ENCODE results near the gene SP3. TPM values are rescaled to one million over a fixed set of nuclear protein-coding genes. Genes with fewer than 3 reads are reported as not detected.

Gene SP3
- total RNA-seq: 100 to 1,000 TPM in 1 of 2 donors, 10 to 100 TPM in 1; 79.1 to 161 TPM

GRCh38 chr2:173965372-173966025 lies at the start of gene SP3:
Gene SP3 (minus strand): TSS chr2:173965373. CDS start chr2:173965171, 202 bp downstream.
- Mint-ChIP-seq H3K27ac (peak within 1 kb of the TSS; percentile 99 to 100), H3K36me3 (peaks cover 21 to 34% of the 10 kb centered on the region in 2 donors), H3K9me3 (no peaks in the 10 kb centered on the region)
- DNase-seq (ENCODE audit: low spot score in 2 of 2) (peak; percentile 93 to 96), ATAC-seq (peak; percentile 79 to 82)

GRCh38 chr2:174014699-174015070 lies 49.5 kb upstream of the SP3 start:
- Mint-ChIP-seq H3K27ac (no peak overlapping the region), H3K36me3 (no peaks in the 10 kb centered on the region), H3K9me3 (no peaks in the 10 kb centered on the region)
- ATAC-seq (peak in 1 of 2 donors; percentile 29), DNase-seq (ENCODE audit: low spot score in 2 of 2) (no peak)

DNA sequence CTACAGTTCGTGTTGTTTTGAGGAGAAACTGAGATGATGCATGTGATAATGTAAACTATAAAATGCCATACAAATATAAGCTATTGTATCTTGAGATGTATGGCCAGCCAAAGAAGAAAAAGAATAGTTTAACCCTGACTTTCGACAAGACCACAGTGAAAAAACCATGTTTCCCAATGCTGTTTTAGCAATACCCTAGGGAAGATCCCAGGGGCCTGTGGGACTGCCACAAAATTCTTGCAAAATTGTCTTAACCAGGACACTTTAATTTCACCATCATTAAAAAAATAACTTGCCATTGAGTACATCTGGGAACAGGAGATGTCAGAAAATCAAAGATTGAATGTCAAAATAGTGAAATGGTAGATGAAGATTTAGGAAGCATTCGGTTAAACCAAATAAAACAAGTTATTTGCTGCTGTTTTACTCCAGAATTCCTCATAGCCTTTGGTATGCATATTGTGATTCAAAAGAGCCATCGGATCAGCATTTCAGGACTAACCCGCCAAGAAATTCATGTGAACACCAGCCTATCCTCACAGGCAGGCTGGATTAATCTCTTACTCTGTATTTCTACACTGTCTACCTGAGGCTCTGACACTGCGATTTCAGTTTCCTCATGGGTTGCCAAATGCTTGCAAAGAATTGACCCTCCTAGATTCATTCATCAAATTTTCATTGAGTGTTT lies 49.0 kb upstream of the SP3 start:
- H3K9me3 Mint-ChIP-seq: no peaks in the 10 kb centered on the region
- ATAC-seq (no peak), DNase-seq (ENCODE audit: low spot score in 2 of 2) (no peak)
- no peaks in the 10 kb centered on the region for H3K36me3 Mint-ChIP-seq
- H3K27ac Mint-ChIP-seq: no peak overlapping the region

GRCh38 chr2:174013315-174013751 lies 48.2 kb upstream of the SP3 start:
- H3K27ac Mint-ChIP-seq: peak overlapping the region in 1 of 2 donors; percentile 79
- H3K36me3 Mint-ChIP-seq: no peaks in the 10 kb centered on the region
- no peak for ATAC-seq
- H3K9me3 Mint-ChIP-seq: no peaks in the 10 kb centered on the region
- DNase-seq (ENCODE audit: low spot score in 2 of 2): no peak

- Mint-ChIP-seq H3K27ac (peak overlapping the region; percentile 9 to 79), H3K9me3 (no peaks in the 10 kb centered on the region), H3K36me3 (no peaks in the 10 kb centered on the region)
- peak; percentile 59 to 82 for ATAC-seq
- DNase-seq (ENCODE audit: low spot score in 2 of 2): no peak
Observed at GRCh38 chr2:174012347-174013314, 47.5 kb upstream of the SP3 start.

- ATAC-seq (no peak), DNase-seq (ENCODE audit: low spot score in 2 of 2) (no peak)
- H3K9me3 Mint-ChIP-seq: no peaks in the 10 kb centered on the region
- no peaks in the 10 kb centered on the region for H3K36me3 Mint-ChIP-seq
- no peak overlapping the region for H3K27ac Mint-ChIP-seq
Observed at GRCh38 chr2:174011796-174012195, 46.6 kb upstream of the SP3 start.

DNA sequence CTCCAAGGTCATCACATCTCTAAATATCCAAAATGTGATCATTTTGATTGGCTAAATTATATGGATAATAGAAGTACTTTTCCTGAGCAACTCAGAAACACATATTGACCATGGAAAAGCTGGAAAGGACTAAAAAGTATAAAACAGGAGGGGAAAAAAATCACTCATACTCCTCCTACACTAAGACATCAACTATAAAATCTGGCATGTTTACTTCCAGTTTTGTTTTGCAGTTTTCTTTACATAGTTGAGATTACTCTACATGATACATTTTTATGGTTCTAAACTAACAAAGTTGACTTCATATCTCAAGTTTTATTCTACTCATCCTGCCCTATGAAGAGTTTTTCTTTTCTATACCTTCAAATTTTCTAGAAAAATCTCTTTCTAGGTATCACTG lies 46.0 kb upstream of the SP3 start:
- H3K27ac Mint-ChIP-seq: no peak overlapping the region
- H3K36me3 Mint-ChIP-seq: no peaks in the 10 kb centered on the region
- ATAC-seq (no peak), DNase-seq (ENCODE audit: low spot score in 2 of 2) (no peak)
- no peaks in the 10 kb centered on the region for H3K9me3 Mint-ChIP-seq

DNA sequence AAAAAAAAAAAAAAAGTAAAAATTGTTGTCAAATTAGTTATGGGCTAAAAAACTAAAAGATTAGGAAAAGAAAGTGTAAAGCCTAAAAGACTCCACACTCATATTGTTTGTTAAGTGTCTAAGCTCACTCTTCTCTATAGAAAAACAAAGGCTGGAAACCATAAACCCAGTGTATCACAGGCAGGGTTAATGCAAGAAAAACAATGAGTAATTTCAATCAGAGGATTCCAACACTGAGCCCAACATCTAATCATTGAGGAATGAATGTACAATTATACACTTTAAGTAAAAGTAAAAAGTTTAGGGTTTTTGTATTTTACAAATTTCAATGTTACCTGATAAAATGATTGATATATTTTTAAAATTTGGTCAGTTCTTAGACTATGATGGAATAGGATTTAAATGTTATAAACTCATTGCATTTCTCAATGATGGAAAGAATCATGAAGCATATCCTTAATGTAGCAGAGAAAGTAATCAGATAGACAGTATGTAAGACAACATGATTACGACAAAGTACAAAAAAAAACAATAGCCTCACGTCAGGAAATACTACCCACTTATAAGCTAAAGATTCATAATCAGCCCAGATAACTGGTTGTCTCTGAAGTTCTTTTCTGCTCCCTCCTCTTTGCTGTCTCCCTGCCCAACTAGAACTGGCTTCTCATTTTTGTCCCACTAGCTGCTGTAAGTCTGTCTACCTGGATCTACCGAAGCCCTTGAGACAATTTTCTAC lies 44.5 kb upstream of the SP3 start:
- ATAC-seq: no peak
- no peak for DNase-seq (ENCODE audit: low spot score in 2 of 2)
- H3K27ac Mint-ChIP-seq: no peak overlapping the region
- H3K36me3 Mint-ChIP-seq: no peaks in the 10 kb centered on the region
- H3K9me3 Mint-ChIP-seq: no peaks in the 10 kb centered on the region

GRCh38 chr2:174008720-174009119 lies 43.5 kb upstream of the SP3 start:
- no peak for DNase-seq (ENCODE audit: low spot score in 2 of 2)
- Mint-ChIP-seq H3K36me3 (no peaks in the 10 kb centered on the region), H3K9me3 (no peaks in the 10 kb centered on the region), H3K27ac (no peak overlapping the region)
- no peak for ATAC-seq

DNA sequence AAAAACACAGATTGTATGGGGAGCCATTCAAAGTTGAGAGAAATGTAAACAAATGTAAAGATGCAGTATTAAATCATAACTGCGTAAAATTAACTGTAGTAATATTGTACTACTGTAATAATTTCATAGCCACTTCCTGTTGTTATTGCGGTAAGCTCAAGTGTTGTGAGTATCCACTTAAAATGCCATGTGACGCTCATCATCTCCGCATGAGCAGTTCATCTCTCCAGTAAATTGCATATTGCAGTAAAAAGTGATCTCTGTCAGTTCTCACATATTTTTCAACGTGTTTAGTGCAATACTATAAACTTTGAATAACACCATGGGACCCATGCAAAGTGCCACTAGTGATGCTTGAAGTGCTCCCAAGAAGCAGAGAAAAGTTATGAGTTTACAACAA lies 41.8 kb upstream of the SP3 start:
- ATAC-seq: no peak
- Mint-ChIP-seq H3K36me3 (no peaks in the 10 kb centered on the region), H3K27ac (no peak overlapping the region), H3K9me3 (no peaks in the 10 kb centered on the region)
- no peak for DNase-seq (ENCODE audit: low spot score in 2 of 2)

- ATAC-seq: no peak
- Mint-ChIP-seq H3K9me3 (no peaks in the 10 kb centered on the region), H3K27ac (peak overlapping the region in 1 of 2 donors; percentile 40), H3K36me3 (no peaks in the 10 kb centered on the region)
- no peak for DNase-seq (ENCODE audit: low spot score in 2 of 2)
Observed at GRCh38 chr2:174005801-174006419, 40.7 kb upstream of the SP3 start.

DNA sequence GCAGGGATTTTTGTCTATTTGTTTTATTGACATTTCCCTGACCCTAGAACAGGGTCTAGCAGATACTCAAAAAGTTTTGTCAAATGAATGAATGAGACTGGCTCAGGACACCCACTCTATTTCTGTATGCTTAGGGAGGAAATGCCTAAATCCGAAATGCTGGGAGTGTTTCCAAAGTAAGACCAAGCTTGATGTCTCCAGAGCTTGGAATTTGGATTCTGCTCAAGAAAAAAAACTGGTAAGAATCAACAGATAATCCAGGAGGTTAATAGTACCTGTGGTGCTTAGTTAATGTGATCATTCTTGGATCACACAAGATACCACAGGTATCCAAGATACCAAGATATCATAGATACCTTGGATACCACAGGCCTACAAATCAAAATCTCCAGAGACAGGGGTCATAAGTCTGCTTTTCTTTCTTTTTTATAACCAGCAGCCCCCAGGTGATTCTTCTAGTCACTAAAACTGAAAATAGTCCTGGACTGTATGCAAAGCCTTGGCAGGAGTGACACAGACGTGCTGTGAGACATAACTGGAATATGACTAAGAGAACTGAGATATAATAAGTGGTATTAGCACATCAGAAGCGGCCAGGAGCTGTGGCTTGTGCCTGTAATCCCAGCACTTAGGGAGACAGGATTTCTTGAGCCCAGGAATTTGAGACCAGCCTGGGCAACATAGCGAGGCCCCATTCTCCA lies 39.9 kb upstream of the SP3 start:
- H3K9me3 Mint-ChIP-seq: no peaks in the 10 kb centered on the region
- no peaks in the 10 kb centered on the region for H3K36me3 Mint-ChIP-seq
- peak; percentile 99 for ATAC-seq
- peak in 1 of 2 donors; percentile 22 for DNase-seq (ENCODE audit: low spot score in 2 of 2)
- peak overlapping the region; percentile 40 to 92 for H3K27ac Mint-ChIP-seq

GRCh38 chr2:174003720-174004695 lies 38.8 kb upstream of the SP3 start:
- DNase-seq (ENCODE audit: low spot score in 2 of 2) (no peak), ATAC-seq (no peak)
- H3K27ac Mint-ChIP-seq: no peak overlapping the region
- no peaks in the 10 kb centered on the region for H3K9me3 Mint-ChIP-seq
- H3K36me3 Mint-ChIP-seq: no peaks in the 10 kb centered on the region

- Mint-ChIP-seq H3K36me3 (no peaks in the 10 kb centered on the region), H3K9me3 (no peaks in the 10 kb centered on the region), H3K27ac (no peak overlapping the region)
- no peak for DNase-seq (ENCODE audit: low spot score in 2 of 2)
- no peak for ATAC-seq
Observed at GRCh38 chr2:174002679-174003078, 37.5 kb upstream of the SP3 start.

DNA sequence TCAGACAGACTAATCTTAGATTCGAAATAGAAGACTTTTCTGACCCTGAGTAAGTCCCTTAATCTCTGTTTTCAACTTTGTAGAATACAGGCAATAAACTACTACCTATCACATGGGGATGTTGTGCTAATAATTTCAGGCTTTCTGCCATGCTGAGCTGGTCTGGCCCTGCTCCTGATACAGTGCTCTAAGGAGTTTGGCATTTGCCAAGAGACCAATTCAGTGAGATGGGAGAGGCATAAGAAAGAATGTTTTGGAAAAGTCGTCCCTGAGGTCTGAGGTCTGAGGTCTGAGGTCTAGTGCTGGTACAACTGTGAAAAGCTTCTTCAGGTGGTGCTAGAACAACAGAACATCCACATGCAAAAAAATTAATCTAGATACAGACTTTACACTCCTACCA lies 35.9 kb upstream of the SP3 start:
- no peaks in the 10 kb centered on the region for H3K36me3 Mint-ChIP-seq
- H3K27ac Mint-ChIP-seq: no peak overlapping the region
- no peak for DNase-seq (ENCODE audit: low spot score in 2 of 2)
- H3K9me3 Mint-ChIP-seq: no peaks in the 10 kb centered on the region
- ATAC-seq: no peak

Data from activated naive CD4-positive, alpha-beta T cell treated with anti-CD3 and anti-CD28 coated beads, Interleukin-2, amount 50 U/mL, for 72 hours (primary cell).